Suprapubic skin (tissue), 4 donors: ENCODE measurements around the gene MLH3. TPM values are rescaled to one million over a fixed set of nuclear protein-coding genes. Genes with fewer than 3 reads are reported as not detected.

ENCODE experiments used
- DNase-seq, 2 donors: peaks; one replicate each; pipeline ENCODE4 v3.0.0-alpha.2; 2019; ENCODE audit warnings: low spot score in 2 of 2
- H3K27ac ChIP-seq: fragments of 200-600 bp; sonication (generic); one replicate; pipeline ENCODE4 v1.5.1; 2019
- H3K27me3 ChIP-seq: fragments of 200-600 bp; sonication (generic); one replicate; pipeline ENCODE4 v1.5.1; 2019
- H3K36me3 ChIP-seq: fragments of 200-600 bp; sonication (generic); one replicate; pipeline ENCODE4 v1.5.1; 2019
- H3K4me1 ChIP-seq: fragments of 200-600 bp; sonication (generic); one replicate; pipeline ENCODE4 v1.5.1; 2019
- H3K4me3 ChIP-seq: fragments of 200-600 bp; sonication (generic); one replicate; pipeline ENCODE4 v1.5.1; 2019; ENCODE audit warnings: mild to moderate bottlenecking
- H3K9me3 ChIP-seq: fragments of 200-600 bp; sonication (generic); one replicate; pipeline ENCODE4 v1.5.1; 2019
- EP300 ChIP-seq: sonication (generic); formaldehyde crosslinking; IDR thresholded peaks from one replicate; pipeline ENCODE4 v1.6.1; 2017; ENCODE audit warnings: antibody characterized with exemption
- POLR2A ChIP-seq, 2 donors: fragments of 450-650 bp; IDR thresholded peaks; one replicate each; pipeline ENCODE4 v1.6.1; 2017; ENCODE audit warnings: antibody characterized with exemption in 2 of 2, mild to moderate bottlenecking in 2 of 2, moderate library complexity in 2 of 2
- POLR2AphosphoS5 ChIP-seq, 3 donors: sonication (generic); formaldehyde crosslinking; IDR thresholded peaks; one replicate each; pipeline ENCODE4 v1.6.1; 2017; ENCODE audit warnings: antibody characterized with exemption in 3 of 3
- WGBS: methylation state at CpG from one replicate; pipeline ENCODE4 v1.1.5; 2018; 5-methylcytosine and 5-hydroxymethylcytosine counted together
- total RNA-seq, 4 donors: library from RNA; depleted of rRNA; stranded (reverse); fragments of >200 nt; gene quantifications; one replicate each; pipeline ENCODE4 v1.1.0, GENCODE V29; 2016
- TF ChIP-seq, protein P1 (sequence below), 2 donors: fragments of 200-600 bp in 1 of 2; fragments of 450-650 bp in 1 of 2; sonication (generic) in 1 of 2; IDR thresholded peaks; one replicate each; pipeline ENCODE4 v1.5.1; 2016 to 2019; ENCODE audit warnings: antibody characterized with exemption in 2 of 2, mild to moderate bottlenecking in 1 of 2, moderate library complexity in 1 of 2

The MLH3 gene
- total RNA-seq, 4 donors from 2014 or later: 8.6 to 27.0 (median 14.1) TPM

DNA sequence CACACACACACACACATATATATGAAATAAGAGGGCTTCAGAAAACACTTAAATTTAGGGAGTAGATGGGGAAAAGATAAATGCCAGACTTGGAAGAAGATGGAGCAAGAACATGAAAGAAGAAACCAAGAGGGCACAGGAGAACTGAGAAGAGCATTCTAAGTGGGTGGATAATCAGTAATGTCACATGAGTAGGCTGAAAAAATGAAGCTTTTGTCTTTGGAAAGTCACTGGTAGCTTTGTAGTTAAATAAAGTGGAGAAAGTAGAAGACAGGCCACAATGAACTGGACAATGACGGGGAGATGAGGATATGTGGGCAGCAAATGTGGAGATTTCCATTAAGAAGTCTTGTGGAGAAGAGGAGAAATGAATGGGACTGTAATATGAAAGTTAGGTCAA is 15.9 kb upstream of the MLH3 start:
- Histone ChIP-seq H3K27ac (no peak overlapping the region), H3K36me3 (no peaks in the 10 kb centered on the region), H3K4me1 (peaks cover 57% of the 10 kb centered on the region), H3K27me3 (no peaks in the 10 kb centered on the region), H3K4me3 (no peak overlapping the region), H3K9me3 (no peaks in the 10 kb centered on the region)
- TF ChIP-seq POLR2A (IDR thresholded peaks at IDR 0.05) (no peak), POLR2AphosphoS5 (IDR thresholded peaks at IDR 0.05) (no peak), EP300 (no peak)
- TF ChIP-seq, protein P1, sequence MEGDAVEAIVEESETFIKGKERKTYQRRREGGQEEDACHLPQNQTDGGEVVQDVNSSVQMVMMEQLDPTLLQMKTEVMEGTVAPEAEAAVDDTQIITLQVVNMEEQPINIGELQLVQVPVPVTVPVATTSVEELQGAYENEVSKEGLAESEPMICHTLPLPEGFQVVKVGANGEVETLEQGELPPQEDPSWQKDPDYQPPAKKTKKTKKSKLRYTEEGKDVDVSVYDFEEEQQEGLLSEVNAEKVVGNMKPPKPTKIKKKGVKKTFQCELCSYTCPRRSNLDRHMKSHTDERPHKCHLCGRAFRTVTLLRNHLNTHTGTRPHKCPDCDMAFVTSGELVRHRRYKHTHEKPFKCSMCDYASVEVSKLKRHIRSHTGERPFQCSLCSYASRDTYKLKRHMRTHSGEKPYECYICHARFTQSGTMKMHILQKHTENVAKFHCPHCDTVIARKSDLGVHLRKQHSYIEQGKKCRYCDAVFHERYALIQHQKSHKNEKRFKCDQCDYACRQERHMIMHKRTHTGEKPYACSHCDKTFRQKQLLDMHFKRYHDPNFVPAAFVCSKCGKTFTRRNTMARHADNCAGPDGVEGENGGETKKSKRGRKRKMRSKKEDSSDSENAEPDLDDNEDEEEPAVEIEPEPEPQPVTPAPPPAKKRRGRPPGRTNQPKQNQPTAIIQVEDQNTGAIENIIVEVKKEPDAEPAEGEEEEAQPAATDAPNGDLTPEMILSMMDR (IDR thresholded peaks at IDR 0.05): no peak
- WGBS: 89% methylated on average over 1 of the region's 1 CpG
- DNase-seq: no peak

DNA sequence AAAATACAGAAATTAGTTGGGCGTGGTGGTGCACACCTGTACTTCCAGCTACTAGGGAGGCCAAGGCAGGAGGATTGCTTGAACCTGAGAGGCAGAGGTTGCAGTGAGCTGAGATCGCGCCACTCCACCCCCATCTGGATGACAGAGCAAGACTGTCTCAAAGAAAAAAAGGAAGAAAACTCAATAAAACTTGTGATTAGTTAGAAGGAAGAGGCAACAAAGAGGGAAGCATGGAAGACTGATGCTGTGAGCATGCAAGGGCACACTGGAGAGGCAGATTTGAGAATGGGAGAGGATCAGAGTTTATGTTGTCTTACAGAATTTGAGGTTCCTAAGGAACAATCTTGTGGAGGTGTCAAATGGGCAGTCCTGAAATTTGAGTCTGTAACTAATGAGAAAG is 15.4 kb upstream of the MLH3 start:
- no peak for DNase-seq
- TF ChIP-seq POLR2A (IDR thresholded peaks at IDR 0.05) (no peak), POLR2AphosphoS5 (IDR thresholded peaks at IDR 0.05) (no peak), EP300 (no peak)
- TF ChIP-seq, protein P1 (IDR thresholded peaks at IDR 0.05): no peak
- Histone ChIP-seq H3K27ac (no peak overlapping the region), H3K4me3 (no peak overlapping the region), H3K27me3 (no peaks in the 10 kb centered on the region), H3K4me1 (peaks cover 58% of the 10 kb centered on the region), H3K9me3 (no peaks in the 10 kb centered on the region), H3K36me3 (no peaks in the 10 kb centered on the region)
- 100% methylated on average over 3 of the region's 3 CpGs for WGBS

DNA sequence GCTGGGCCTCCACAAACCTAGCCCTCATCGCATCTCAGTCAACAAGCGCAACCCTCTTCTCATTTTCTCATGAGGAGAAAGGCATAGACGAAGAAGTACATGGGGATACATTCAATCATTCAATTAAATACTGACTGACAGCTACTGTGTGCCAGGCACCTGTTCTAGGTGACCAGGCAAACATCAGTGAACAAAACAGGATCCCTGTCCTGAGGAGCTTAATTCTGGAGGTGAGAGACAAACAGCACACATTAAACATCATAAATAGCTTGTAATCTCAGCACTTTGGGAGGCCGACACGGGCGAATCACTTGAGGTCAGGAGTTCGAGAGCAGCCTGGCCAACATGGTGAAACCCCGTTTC is 12.9 kb upstream of the MLH3 start:
- TF ChIP-seq POLR2A (IDR thresholded peaks at IDR 0.05): no peak
- no peak for TF ChIP-seq POLR2AphosphoS5 (IDR thresholded peaks at IDR 0.05)
- no peak for TF ChIP-seq EP300
- TF ChIP-seq, protein P1 (IDR thresholded peaks at IDR 0.05): no peak

DNA sequence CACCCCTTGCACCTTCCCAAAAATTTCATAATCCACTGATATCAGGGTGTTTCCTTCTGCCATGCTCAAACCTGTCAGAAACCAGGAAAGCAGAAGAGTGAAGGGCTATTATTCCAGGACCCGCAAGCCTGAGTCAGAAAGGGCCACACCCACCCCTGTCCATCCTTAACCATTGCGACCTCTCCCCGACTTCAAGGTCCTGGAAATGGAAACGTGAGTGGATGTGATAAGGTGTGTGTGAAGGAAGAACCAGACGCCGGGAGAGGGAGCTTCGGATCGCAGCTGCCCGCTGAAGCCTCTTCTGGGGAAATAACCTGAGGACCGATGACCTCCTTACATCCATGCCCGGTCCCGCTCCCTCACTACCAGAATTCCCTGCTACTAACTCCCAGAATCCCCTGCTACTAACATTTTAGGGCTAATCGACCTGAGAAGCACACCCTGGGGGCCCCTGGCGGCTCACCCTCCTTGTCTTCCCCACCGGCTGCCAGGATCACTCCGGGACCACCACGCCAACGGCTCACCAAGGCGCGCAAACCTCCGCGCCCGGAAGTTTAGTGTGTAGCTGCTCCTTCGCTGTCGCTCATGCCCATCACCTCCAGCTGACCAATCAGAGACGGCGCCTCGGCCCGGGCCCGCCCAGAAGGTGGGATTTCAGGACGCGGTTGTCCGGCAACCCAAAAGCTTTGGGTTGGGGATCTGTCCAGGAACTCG is 12.4 kb upstream of the MLH3 start, which contains the start of gene ACYP1:
Gene ACYP1 (minus strand): TSS at position 534 of the 714 bp plus-strand sequence. CDS start 471 bp downstream, at position 63.
- TF ChIP-seq POLR2AphosphoS5 (IDR thresholded peaks at IDR 0.05) (no peak), POLR2A (IDR thresholded peaks at IDR 0.05) (peak in 1 of 2 donors; percentile 21)
- no peaks in the 10 kb centered on the region for H3K36me3 ChIP-seq
- peak within 1 kb of the TSS; percentile 87 for H3K4me3 ChIP-seq
- 1% methylated on average over 18 of the region's 34 CpGs for WGBS
- no peaks in the 10 kb centered on the region for H3K9me3 ChIP-seq
- peaks cover 36% of the 10 kb centered on the region for H3K4me1 ChIP-seq
- no peaks in the 10 kb centered on the region for H3K27me3 ChIP-seq
- peak within 1 kb of the TSS; percentile 91 for H3K27ac ChIP-seq
- DNase-seq: peak; percentile 96 to 97

More for the DNA sequence above, 12.9 kb upstream of the MLH3 start:
- peak overlapping the region; percentile 87 for H3K4me3 ChIP-seq
- H3K36me3 ChIP-seq: no peaks in the 10 kb centered on the region
- WGBS: 60% methylated on average over 8 of the region's 8 CpGs
- no peak for DNase-seq
- H3K27ac ChIP-seq: peak overlapping the region; percentile 91
- H3K27me3 ChIP-seq: no peaks in the 10 kb centered on the region
- H3K4me1 ChIP-seq: peaks cover 41% of the 10 kb centered on the region
- no peaks in the 10 kb centered on the region for H3K9me3 ChIP-seq

DNA sequence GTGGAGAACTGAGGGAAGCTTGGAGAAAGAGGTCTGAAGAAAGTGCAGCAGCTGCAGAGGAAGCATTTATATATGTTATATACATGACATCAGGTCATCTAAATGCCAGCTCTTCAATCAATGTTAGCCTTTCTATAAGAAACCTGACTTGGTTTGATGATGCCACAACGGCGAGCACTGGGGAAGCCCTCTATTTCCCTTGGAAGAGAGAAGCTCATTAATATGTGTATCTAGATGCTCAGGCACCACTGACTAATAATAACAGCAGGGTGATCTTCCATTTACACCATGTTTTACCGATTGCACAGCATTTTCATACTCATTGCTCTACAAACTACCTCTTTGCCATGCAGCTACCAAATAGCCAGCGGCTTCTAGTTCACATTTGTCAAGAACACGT is 11.7 kb upstream of the MLH3 start:
- WGBS: 11% methylated on average over 5 of the region's 5 CpGs
- no peak for DNase-seq
- Histone ChIP-seq H3K36me3 (no peaks in the 10 kb centered on the region), H3K9me3 (no peaks in the 10 kb centered on the region), H3K4me3 (peak overlapping the region; percentile 87), H3K27ac (peak overlapping the region; percentile 91), H3K4me1 (peaks cover 29% of the 10 kb centered on the region), H3K27me3 (no peaks in the 10 kb centered on the region)
- TF ChIP-seq POLR2A (IDR thresholded peaks at IDR 0.05) (no peak), POLR2AphosphoS5 (IDR thresholded peaks at IDR 0.05) (no peak), EP300 (no peak)
- TF ChIP-seq, protein P1 (IDR thresholded peaks at IDR 0.05): no peak
